PC-9 (cell line): ENCODE results near the gene CPSF4L.

Experiments used
- EZH2 ChIP-seq: fragments of 200-600 bp; sonication (generic); IDR thresholded peaks from 2 replicates; pipeline ENCODE4 v1.8.0; 2017; ENCODE audit warnings: antibody characterized with exemption, low read depth
- TF ChIP-seq, protein P1 (sequence below): fragments of 200-600 bp; sonication (generic); conservative IDR thresholded peaks from 2 replicates; pipeline ENCODE4 v1.6.1; 2017; ENCODE audit warnings: mixed run types, antibody characterized with exemption, mild to moderate bottlenecking, moderate library complexity

GRCh38 chr17:73203788-73204479 is 57.7 kb downstream of the CPSF4L start:
- TF ChIP-seq, protein P1, sequence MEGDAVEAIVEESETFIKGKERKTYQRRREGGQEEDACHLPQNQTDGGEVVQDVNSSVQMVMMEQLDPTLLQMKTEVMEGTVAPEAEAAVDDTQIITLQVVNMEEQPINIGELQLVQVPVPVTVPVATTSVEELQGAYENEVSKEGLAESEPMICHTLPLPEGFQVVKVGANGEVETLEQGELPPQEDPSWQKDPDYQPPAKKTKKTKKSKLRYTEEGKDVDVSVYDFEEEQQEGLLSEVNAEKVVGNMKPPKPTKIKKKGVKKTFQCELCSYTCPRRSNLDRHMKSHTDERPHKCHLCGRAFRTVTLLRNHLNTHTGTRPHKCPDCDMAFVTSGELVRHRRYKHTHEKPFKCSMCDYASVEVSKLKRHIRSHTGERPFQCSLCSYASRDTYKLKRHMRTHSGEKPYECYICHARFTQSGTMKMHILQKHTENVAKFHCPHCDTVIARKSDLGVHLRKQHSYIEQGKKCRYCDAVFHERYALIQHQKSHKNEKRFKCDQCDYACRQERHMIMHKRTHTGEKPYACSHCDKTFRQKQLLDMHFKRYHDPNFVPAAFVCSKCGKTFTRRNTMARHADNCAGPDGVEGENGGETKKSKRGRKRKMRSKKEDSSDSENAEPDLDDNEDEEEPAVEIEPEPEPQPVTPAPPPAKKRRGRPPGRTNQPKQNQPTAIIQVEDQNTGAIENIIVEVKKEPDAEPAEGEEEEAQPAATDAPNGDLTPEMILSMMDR = no peak
- no peak for TF ChIP-seq EZH2
